Heart right ventricle (tissue), 16 donors: ENCODE results near the gene LSAMP. TPM values are rescaled to one million over a fixed set of nuclear protein-coding genes. Genes with fewer than 3 reads are reported as not detected.

ENCODE experiments used
- ATAC-seq, 8 donors: fragments of 200-7000 bp; cut with Tn5 transposase; one replicate each; pipeline ENCODE4 v1.9.1; 2020; ENCODE audit warnings: mild to moderate bottlenecking in 8 of 8, moderate library complexity in 8 of 8, moderate number of reproducible peaks in 1 of 8
- DNase-seq, 2 donors: peaks; one replicate each; pipeline ENCODE4 v3.0.0-alpha.2; 2020
- H3K27ac ChIP-seq, 10 donors: fragments of 200-600 bp; sonication (generic) in 2 of 10; one replicate each; pipeline versions ENCODE4 v1.5.0 to v1.8.0; 2020 to 2022; ENCODE audit warnings: mild to moderate bottlenecking in 3 of 10
- H3K27me3 ChIP-seq, 7 donors: fragments of 200-600 bp; one replicate each; pipeline ENCODE4 v1.8.0; 2021 to 2022; ENCODE audit warnings: mild to moderate bottlenecking in 2 of 7
- H3K36me3 ChIP-seq, 9 donors: fragments of 200-600 bp; sonication (generic) in 1 of 9; one replicate each; pipeline versions ENCODE4 v1.5.0 to v1.8.0; 2020 to 2022; ENCODE audit warnings: mild to moderate bottlenecking in 2 of 9
- H3K4me1 ChIP-seq, 9 donors: fragments of 200-600 bp; sonication (generic) in 1 of 9; one replicate each; pipeline versions ENCODE4 v1.5.0 to v1.8.0; 2020 to 2022; ENCODE audit warnings: mild to moderate bottlenecking in 4 of 9
- H3K4me3 ChIP-seq, 10 donors: fragments of 200-600 bp; sonication (generic) in 2 of 10; one replicate each; pipeline versions ENCODE4 v1.5.0 to v1.8.0; 2020 to 2022; ENCODE audit warnings: mild to moderate bottlenecking in 7 of 10, moderate library complexity in 2 of 10
- H3K9me3 ChIP-seq, 11 donors: fragments of 200-600 bp in 10 of 11; sonication (generic) in 2 of 11; one replicate each; pipeline versions ENCODE4 v1.5.0 to v1.8.0; 2013 to 2022; ENCODE audit warnings: mild to moderate bottlenecking in 2 of 11, control low read depth in 1 of 11, moderate library complexity in 1 of 11
- WGBS, 2 donors: extraction: QIAGEN DNeasy Blood & Tissue Kit; methylation state at CpG; one replicate each; pipeline ENCODE4 v1.1.7; 2013; ENCODE audit warnings: inconsistent platforms in 1 of 2; 5-methylcytosine and 5-hydroxymethylcytosine counted together
- intact Hi-C, 10 donors: fragments of 100-400 bp; cut with DNase I; formaldehyde crosslinking; loops; one replicate each; pipeline versions ENCODE4 v1.11.1 to v1.14.2; 2022
- polyA plus RNA-seq, 2 donors: library from polyadenylated mRNA; stranded (reverse); fragments of 200-250 nt; gene quantifications; one replicate each; pipeline ENCODE4 v1.2.3, GENCODE V29; 2013
- total RNA-seq, 10 donors: library from RNA; stranded (reverse); fragmentation: NEBNext Ultra II Directional in 3 of 10; extraction: Animal tissue kit (Norgen Biotek cat#: 25700) in 3 of 10; gene quantifications; one replicate each; pipeline versions ENCODE4 v1.2.1 to v1.2.4, GENCODE V29; 2021 to 2023
- TF ChIP-seq, protein P1 (sequence below), 9 donors: fragments of 200-600 bp; sonication (generic) in 2 of 9; IDR thresholded peaks; one replicate each; pipeline versions ENCODE4 v1.5.0 to v1.8.0; 2021 to 2022; ENCODE audit warnings: antibody characterized with exemption in 9 of 9, mild to moderate bottlenecking in 5 of 9, moderate library complexity in 1 of 9
- donor health status: Arrhythmogenic right ventricular cardiomyopathy.
- donor health status: ischemic (EF 13 %, LVEDD 7.1; RV severe dilation, severe dysfunction).
- donor health status: healthy with polysubstance abuse.
- donor health status: DM: no; HTN: yes; CAD: no.
- donor health status: DM: no; HTN: no; CAD: no.
- donor health status: ischemic (EF 25% LVEDD 6.9; RV normal size, moderate dysfunction).
- donor health status: ischemic (EF 25% LVEDD 5.7; RV mildly dilated, moderate dysfunction).
- donor health status: healthy.
- donor health status: DM: yes; HTN: yes; CAD: no.
- donor health status: Ischemic cardiomyopathy.
- donor health status: ischemic (EF 35%, LVEDD 5.7; RV mildly dilated, moderate dysfunction).
- donor health status: nonischemic (EF 11% LVEDD 7.7; RV severe dilation, severe dysfunction).
- donor health status: DM: yes; HTN: yes; CAD: no.
- donor health status: PGD.
- donor health status: ischemic (EF 29% LVEDD 5.4; RV normal size, mild dysfunction).
- donor health status: nonischemic (EF 23%, LVEDD 6.1; RV moderate dilation, normal function).

Gene LSAMP
- total and polyA plus RNA-seq, 12 donors, result 0.51 to 9.0 (median 5.4) TPM

DNA sequence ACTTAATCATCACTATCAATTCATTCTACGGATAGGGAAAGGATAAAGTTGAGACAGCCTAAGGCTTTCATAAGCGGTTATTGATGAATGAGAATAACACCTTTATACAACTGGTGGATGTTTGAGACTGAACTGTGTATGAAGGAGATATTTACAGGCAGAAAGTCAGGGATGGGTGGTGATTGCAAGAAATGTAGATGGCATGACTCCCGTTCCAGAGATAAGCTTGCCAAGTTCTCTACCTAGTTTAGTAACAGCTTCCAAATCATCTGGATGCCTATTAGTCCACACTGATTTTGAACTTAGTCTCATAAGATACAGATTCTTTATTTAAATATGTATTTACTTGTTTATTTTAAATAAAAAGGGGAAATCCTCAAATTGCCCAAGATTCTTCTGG is 463.2 kb downstream of the LSAMP start:
- Histone ChIP-seq H3K36me3 (no peaks in the 10 kb centered on the region), H3K4me1 (no peaks in the 10 kb centered on the region), H3K4me3 (no peak overlapping the region), H3K9me3 (peaks cover 0 to 6% (median 0%) of the 10 kb centered on the region in 11 donors), H3K27ac (no peak overlapping the region), H3K27me3 (no peaks in the 10 kb centered on the region)
- intact Hi-C loops, result no loop called here
- ATAC-seq, result no peak
- TF ChIP-seq, protein P1, sequence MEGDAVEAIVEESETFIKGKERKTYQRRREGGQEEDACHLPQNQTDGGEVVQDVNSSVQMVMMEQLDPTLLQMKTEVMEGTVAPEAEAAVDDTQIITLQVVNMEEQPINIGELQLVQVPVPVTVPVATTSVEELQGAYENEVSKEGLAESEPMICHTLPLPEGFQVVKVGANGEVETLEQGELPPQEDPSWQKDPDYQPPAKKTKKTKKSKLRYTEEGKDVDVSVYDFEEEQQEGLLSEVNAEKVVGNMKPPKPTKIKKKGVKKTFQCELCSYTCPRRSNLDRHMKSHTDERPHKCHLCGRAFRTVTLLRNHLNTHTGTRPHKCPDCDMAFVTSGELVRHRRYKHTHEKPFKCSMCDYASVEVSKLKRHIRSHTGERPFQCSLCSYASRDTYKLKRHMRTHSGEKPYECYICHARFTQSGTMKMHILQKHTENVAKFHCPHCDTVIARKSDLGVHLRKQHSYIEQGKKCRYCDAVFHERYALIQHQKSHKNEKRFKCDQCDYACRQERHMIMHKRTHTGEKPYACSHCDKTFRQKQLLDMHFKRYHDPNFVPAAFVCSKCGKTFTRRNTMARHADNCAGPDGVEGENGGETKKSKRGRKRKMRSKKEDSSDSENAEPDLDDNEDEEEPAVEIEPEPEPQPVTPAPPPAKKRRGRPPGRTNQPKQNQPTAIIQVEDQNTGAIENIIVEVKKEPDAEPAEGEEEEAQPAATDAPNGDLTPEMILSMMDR (IDR thresholded peaks at IDR 0.05), result no peak
- DNase-seq, result no peak
- 71 to 77% methylated on average over 3 of the region's 3 CpGs for WGBS, 2 donors

DNA sequence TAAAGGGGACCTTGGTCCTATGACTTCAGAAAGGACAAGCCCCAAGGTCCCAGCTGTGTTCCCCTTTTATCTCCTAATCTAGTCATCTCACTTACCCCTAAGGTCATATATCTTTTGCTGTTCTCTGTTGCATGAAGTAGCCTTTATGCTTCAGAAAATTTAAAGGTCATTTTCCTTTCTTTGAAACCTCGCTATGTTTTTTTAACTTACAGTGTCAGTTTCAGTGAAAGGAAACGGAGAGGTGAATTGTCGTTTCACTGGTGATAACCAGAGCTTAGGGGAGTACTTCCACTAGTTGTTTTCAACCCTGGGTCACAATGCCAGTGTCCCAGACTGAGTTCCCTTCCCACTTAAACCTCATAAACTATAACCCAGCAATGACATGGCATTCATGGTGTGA is 464.6 kb downstream of the LSAMP start:
- 40 to 48% methylated on average over 3 of the region's 3 CpGs for WGBS, 2 donors

DNA sequence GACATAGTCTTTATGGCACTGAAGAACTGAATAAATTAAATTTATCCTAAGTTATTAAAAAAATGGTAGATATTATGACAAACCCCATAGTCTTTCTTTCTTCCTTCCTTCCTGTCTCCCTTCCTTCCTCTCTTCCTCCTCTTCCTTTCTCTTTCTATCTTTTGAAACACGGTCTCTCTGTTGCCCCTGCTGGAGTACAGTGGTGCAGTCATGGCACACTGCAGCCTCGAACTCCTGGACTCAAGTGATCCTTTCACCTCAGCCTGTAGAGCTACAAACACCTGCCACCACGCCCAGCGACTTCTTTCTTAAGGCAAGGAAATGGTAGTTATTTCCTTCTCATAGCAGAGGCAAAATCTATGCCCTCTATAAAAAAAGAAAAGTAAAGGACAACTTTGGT is 467.4 kb downstream of the LSAMP start:
- Histone ChIP-seq H3K4me3 (no peak overlapping the region), H3K27ac (no peak overlapping the region), H3K36me3 (no peaks in the 10 kb centered on the region), H3K9me3 (no peaks in the 10 kb centered on the region), H3K4me1 (no peaks in the 10 kb centered on the region), H3K27me3 (no peaks in the 10 kb centered on the region)
- intact Hi-C loops, result no loop called here
- WGBS, 2 donors, result 84 to 85% methylated on average over 4 of the region's 4 CpGs
- DNase-seq (no peak), ATAC-seq (no peak)
- TF ChIP-seq, protein P1 (IDR thresholded peaks at IDR 0.05), result no peak

More for the DNA sequence above, 464.6 kb downstream of the LSAMP start:
- Histone ChIP-seq H3K27ac (no peak overlapping the region), H3K36me3 (no peaks in the 10 kb centered on the region), H3K4me1 (no peaks in the 10 kb centered on the region), H3K9me3 (no peaks in the 10 kb centered on the region), H3K27me3 (no peaks in the 10 kb centered on the region), H3K4me3 (no peak overlapping the region)
- DNase-seq (no peak), ATAC-seq (no peak)
- TF ChIP-seq, protein P1 (IDR thresholded peaks at IDR 0.05), result no peak
- intact Hi-C loops, result no loop called here

DNA sequence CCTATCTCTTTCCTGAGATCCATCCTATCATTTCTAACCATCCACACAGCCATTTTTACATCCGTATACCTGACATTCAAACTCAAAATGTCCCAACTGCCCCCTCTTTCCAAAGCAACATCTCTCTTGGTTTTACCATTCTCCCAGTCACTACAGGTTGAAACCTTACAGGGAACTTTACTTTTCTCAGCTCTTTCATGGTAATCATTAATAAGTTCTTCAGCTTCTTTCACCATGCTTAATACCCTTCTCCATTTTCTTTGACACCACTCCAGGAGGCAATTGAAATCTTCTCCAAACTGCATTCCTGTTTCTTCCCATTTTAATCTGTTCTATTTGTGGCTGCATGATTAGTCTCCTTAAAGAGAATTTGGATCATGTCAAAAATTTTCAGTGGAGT is 469.5 kb downstream of the LSAMP start:
- DNase-seq, result no peak
- Histone ChIP-seq H3K4me1 (no peaks in the 10 kb centered on the region), H3K4me3 (no peak overlapping the region), H3K27ac (no peak overlapping the region), H3K27me3 (no peaks in the 10 kb centered on the region), H3K36me3 (no peaks in the 10 kb centered on the region), H3K9me3 (no peaks in the 10 kb centered on the region)
- WGBS, 2 donors, result 71 to 73% methylated on average over 1 of the region's 1 CpG
- no peak for ATAC-seq
- TF ChIP-seq, protein P1 (IDR thresholded peaks at IDR 0.05), result no peak
- intact Hi-C loops, result no loop called here
